CD4-positive, alpha-beta T cell treated with Interleukin-10 for 1 hour (primary cell): ENCODE results near the gene FABP1.

Experiments used
- DNase-seq: peaks from one replicate; pipeline ENCODE4 v3.0.0-alpha.2; 2020

Gene FABP1

DNA sequence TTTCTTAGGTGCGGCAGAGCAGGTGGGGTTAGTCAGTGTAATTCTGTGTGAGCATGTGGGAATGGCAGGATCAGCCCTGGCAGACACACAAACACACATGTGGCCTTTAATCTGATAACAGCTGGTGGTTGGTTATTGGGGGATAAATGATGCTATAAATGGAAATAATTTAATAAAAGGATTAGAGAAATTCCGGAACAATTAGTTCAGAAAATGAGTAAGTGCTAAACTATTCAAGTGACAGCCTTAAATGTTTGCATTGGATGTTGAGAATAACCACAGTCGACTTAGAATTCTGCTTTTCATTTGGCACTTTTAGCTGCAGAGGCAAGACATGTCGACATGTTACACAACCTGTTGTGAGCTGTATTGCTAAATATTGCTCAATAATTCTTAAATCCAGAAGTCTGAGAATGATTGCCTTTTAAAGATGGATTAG lies 53.0 kb downstream of the FABP1 start:
- no peak for DNase-seq

DNA sequence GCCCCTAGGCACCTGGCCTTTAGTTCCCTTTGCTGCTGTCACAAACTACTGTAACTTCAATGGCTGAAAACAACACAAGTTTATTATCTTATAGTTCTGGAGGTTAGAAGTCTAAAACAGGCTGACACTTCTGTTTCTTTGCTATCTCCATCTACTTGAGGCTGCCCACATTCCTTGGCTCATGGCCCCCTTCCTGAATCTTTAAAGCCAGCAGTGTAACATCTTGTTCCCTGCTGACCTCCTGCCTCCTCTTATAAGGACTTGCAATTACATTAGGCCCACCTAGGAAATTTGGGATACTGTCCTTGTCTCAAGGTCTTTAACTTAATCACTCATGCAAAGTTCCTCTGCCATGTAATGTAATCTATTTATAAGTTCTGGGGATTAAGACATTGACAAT lies 53.7 kb downstream of the FABP1 start:
- DNase-seq, result no peak
